ENCODE measurements around the gene HMOX2. TPM values are rescaled to one million over a fixed set of nuclear protein-coding genes. Genes with fewer than 3 reads are reported as not detected.

The HMOX2 gene
- total and polyA plus RNA-seq, 2 experiments from 2014 or later = 68.8 to 108 TPM

- Histone ChIP-seq H3K36me3 (replicated peaks; ENCODE audit: insufficient read depth, low read depth) (no peaks in the 10 kb centered on the region), H3K27ac (peak overlapping the region; percentile 42), H3K27me3 (no peaks in the 10 kb centered on the region), H3K4me2 (no peak overlapping the region), H3K4me3 (no peak overlapping the region), H3K79me2 (peaks cover 85% of the 10 kb centered on the region), H2AFZ (no peak overlapping the region), H3K9me3 (ENCODE audit: low read depth) (no peaks in the 10 kb centered on the region), H3K4me1 (ENCODE audit: insufficient read depth) (peaks cover 28% of the 10 kb centered on the region), H3K9me2 (replicated peaks; ENCODE audit: insufficient read depth) (no peaks in the 10 kb centered on the region), H4K20me1 (ENCODE audit: insufficient read depth, poor library complexity, severe bottlenecking) (no peaks in the 10 kb centered on the region)
- DNase-seq (ENCODE audit: low spot score) = no peak
- WGBS (ENCODE audit: low lambda C conversion rate, missing lambda C conversion rate) = 69% methylated on average over 8 of the region's 8 CpGs
- TF ChIP-seq, protein P1, sequence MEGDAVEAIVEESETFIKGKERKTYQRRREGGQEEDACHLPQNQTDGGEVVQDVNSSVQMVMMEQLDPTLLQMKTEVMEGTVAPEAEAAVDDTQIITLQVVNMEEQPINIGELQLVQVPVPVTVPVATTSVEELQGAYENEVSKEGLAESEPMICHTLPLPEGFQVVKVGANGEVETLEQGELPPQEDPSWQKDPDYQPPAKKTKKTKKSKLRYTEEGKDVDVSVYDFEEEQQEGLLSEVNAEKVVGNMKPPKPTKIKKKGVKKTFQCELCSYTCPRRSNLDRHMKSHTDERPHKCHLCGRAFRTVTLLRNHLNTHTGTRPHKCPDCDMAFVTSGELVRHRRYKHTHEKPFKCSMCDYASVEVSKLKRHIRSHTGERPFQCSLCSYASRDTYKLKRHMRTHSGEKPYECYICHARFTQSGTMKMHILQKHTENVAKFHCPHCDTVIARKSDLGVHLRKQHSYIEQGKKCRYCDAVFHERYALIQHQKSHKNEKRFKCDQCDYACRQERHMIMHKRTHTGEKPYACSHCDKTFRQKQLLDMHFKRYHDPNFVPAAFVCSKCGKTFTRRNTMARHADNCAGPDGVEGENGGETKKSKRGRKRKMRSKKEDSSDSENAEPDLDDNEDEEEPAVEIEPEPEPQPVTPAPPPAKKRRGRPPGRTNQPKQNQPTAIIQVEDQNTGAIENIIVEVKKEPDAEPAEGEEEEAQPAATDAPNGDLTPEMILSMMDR (IDR thresholded peaks at IDR 0.05; ENCODE audit: poor library complexity) = no peak
- TF ChIP-seq EZH2 (IDR thresholded peaks at IDR 0.05; ENCODE audit: borderline replicate concordance) = no peak
These were observed 22.5 kb downstream of the HMOX2 start for GRCh38 chr16:4498546-4499195.

GRCh38 chr16:4499196-4499555 is 23.0 kb downstream of the HMOX2 start:
- Histone ChIP-seq H3K4me3 (no peak overlapping the region), H3K9me2 (replicated peaks; ENCODE audit: insufficient read depth) (no peaks in the 10 kb centered on the region), H3K9me3 (ENCODE audit: low read depth) (no peaks in the 10 kb centered on the region), H3K27ac (peak overlapping the region; percentile 42), H3K4me1 (ENCODE audit: insufficient read depth) (peaks cover 28% of the 10 kb centered on the region), H3K27me3 (no peaks in the 10 kb centered on the region), H4K20me1 (ENCODE audit: insufficient read depth, poor library complexity, severe bottlenecking) (no peaks in the 10 kb centered on the region), H3K4me2 (no peak overlapping the region), H3K79me2 (peaks cover 82% of the 10 kb centered on the region), H2AFZ (no peak overlapping the region), H3K36me3 (replicated peaks; ENCODE audit: insufficient read depth, low read depth) (no peaks in the 10 kb centered on the region)
- TF ChIP-seq EZH2phosphoT487 (IDR thresholded peaks at IDR 0.05; ENCODE audit: low read depth, severe bottlenecking, unreplicated experiment) (no peak), EZH2 (IDR thresholded peaks at IDR 0.05; ENCODE audit: borderline replicate concordance) (no peak)
- TF ChIP-seq, protein P1 (IDR thresholded peaks at IDR 0.05; ENCODE audit: poor library complexity) = no peak
- WGBS (ENCODE audit: low lambda C conversion rate, missing lambda C conversion rate) = 97% methylated on average over 4 of the region's 4 CpGs
- no peak for DNase-seq (ENCODE audit: low spot score)

GRCh38 chr16:4500272-4500671 is 24.1 kb downstream of the HMOX2 start:
- Histone ChIP-seq H3K4me3 (no peak overlapping the region), H3K9me3 (ENCODE audit: low read depth) (no peaks in the 10 kb centered on the region), H3K27ac (peak overlapping the region; percentile 84), H3K36me3 (replicated peaks; ENCODE audit: insufficient read depth, low read depth) (no peaks in the 10 kb centered on the region), H3K27me3 (no peaks in the 10 kb centered on the region), H4K20me1 (ENCODE audit: insufficient read depth, poor library complexity, severe bottlenecking) (no peaks in the 10 kb centered on the region), H3K4me2 (peak overlapping the region; percentile 62), H3K79me2 (peaks cover 72% of the 10 kb centered on the region), H3K9me2 (replicated peaks; ENCODE audit: insufficient read depth) (no peaks in the 10 kb centered on the region), H3K4me1 (ENCODE audit: insufficient read depth) (peaks cover 28% of the 10 kb centered on the region), H2AFZ (no peak overlapping the region)
- peak; percentile 77 for DNase-seq (ENCODE audit: low spot score)
- TF ChIP-seq EZH2 (IDR thresholded peaks at IDR 0.05; ENCODE audit: borderline replicate concordance) (no peak), EZH2phosphoT487 (IDR thresholded peaks at IDR 0.05; ENCODE audit: low read depth, severe bottlenecking, unreplicated experiment) (no peak)
- TF ChIP-seq, protein P1 (IDR thresholded peaks at IDR 0.05; ENCODE audit: poor library complexity) = no peak
- 30% methylated on average over 3 of the region's 3 CpGs for WGBS (ENCODE audit: low lambda C conversion rate, missing lambda C conversion rate)
